Natural killer cell (primary cell): ENCODE measurements around the gene COL25A1. TPM values are rescaled to one million over a fixed set of nuclear protein-coding genes. Genes with fewer than 3 reads are reported as not detected.

Experiments
- ATAC-seq, 3 donors: fragments of 150-1000 bp in 2 of 3; fragments of 200-7000 bp in 1 of 3; cut with Tn5 transposase; 1 replicate in 1 of 3; 2 replicates in 2 of 3; pipeline ENCODE4 v1.10.0; 2021; ENCODE audit warnings: mild to moderate bottlenecking in 2 of 3, moderate library complexity in 2 of 3
- DNase-seq, 2 donors: peaks; one replicate each; pipeline versions ENCODE4 v3.0.0 to v3.0.0-alpha.2; 2013 to 2021; ENCODE audit warnings: mixed read lengths in 1 of 2
- H3K27ac ChIP-seq: one replicate; pipeline ENCODE4 v1.5.1; 2013; ENCODE audit warnings: mild to moderate bottlenecking, low read length
- H3K27me3 ChIP-seq: one replicate; pipeline ENCODE4 v1.6.1; 2013; ENCODE audit warnings: low read length; ENCODE audit not compliant: control insufficient read depth, insufficient read depth
- H3K36me3 ChIP-seq: one replicate; pipeline ENCODE4 v1.6.1; 2013; ENCODE audit warnings: low read length; ENCODE audit not compliant: control insufficient read depth, insufficient read depth
- H3K4me1 ChIP-seq: one replicate; pipeline ENCODE4 v1.6.1; 2013; ENCODE audit warnings: low read length; ENCODE audit not compliant: control insufficient read depth, insufficient read depth
- H3K4me3 ChIP-seq: one replicate; pipeline ENCODE4 v1.5.1; 2013; ENCODE audit warnings: low read length
- H3K9me3 ChIP-seq: one replicate; pipeline ENCODE4 v1.6.1; 2013; ENCODE audit warnings: low read length; ENCODE audit not compliant: control insufficient read depth, insufficient read depth
- H3K27ac Mint-ChIP-seq, 2 donors: one replicate each; pipeline ENCODE4 v1.8.0; 2022; ENCODE audit warnings: mild to moderate bottlenecking in 2 of 2, mixed read lengths in 2 of 2, moderate library complexity in 1 of 2
- H3K27me3 Mint-ChIP-seq, 2 donors: one replicate each; pipeline ENCODE4 v1.8.0; 2022; ENCODE audit warnings: low read depth in 2 of 2, mixed read lengths in 2 of 2
- H3K36me3 Mint-ChIP-seq: one replicate; pipeline ENCODE4 v1.8.0; 2022; ENCODE audit warnings: mixed read lengths
- H3K4me1 Mint-ChIP-seq, 2 donors: one replicate each; pipeline ENCODE4 v1.8.0; 2022; ENCODE audit warnings: mixed read lengths in 2 of 2
- H3K4me3 Mint-ChIP-seq: one replicate; pipeline ENCODE4 v1.8.0; 2022; ENCODE audit warnings: mild to moderate bottlenecking, moderate library complexity, mixed read lengths
- H3K9me3 Mint-ChIP-seq, 2 donors: one replicate each; pipeline ENCODE4 v1.8.0; 2022; ENCODE audit warnings: mixed read lengths in 2 of 2
- CTCF ChIP-seq: fragments of 200-600 bp; IDR thresholded peaks from one replicate; pipeline ENCODE4 v1.8.0; 2022; ENCODE audit warnings: antibody characterized with exemption
- WGBS: methylation state at CpG from one replicate; pipeline ENCODE4 v1.1.7; 2013; ENCODE audit warnings: missing lambda C conversion rate; ENCODE audit not compliant: insufficient coverage; 5-methylcytosine and 5-hydroxymethylcytosine counted together
- intact Hi-C: fragments of 100-400 bp; cut with micrococcal nuclease; formaldehyde crosslinking; loops from one replicate; pipeline ENCODE4 v1.14.2; 2022
- total RNA-seq, 4 donors: library from RNA; stranded (reverse); fragments of 120-200 nt in 1 of 4; gene quantifications; one replicate each; pipeline versions ENCODE4 v1.2.3 to v1.2.4, GENCODE V29; 2013 to 2022

COL25A1 gene
- total RNA-seq, 3 donors from 2014 or later (not counting 1 experiment from before 2014, with no cell fraction given): 0.08 TPM; not detected in 2

- no peak overlapping the region for H3K27ac Mint-ChIP-seq
These were observed 260.7 kb downstream of the COL25A1 start for GRCh38 chr4:109041463-109042360.

GRCh38 chr4:109040441-109040840 lies 262.0 kb downstream of the COL25A1 start:
- Histone ChIP-seq H3K4me1 (no peaks in the 10 kb centered on the region), H3K4me3 (no peak overlapping the region), H3K27ac (no peak overlapping the region), H3K36me3 (no peaks in the 10 kb centered on the region), H3K27me3 (no peaks in the 10 kb centered on the region), H3K9me3 (no peaks in the 10 kb centered on the region)
- no peaks in the 10 kb centered on the region for H3K27me3 Mint-ChIP-seq
- H3K4me3 Mint-ChIP-seq: no peak overlapping the region
- TF ChIP-seq CTCF: no peak
- no peak overlapping the region for H3K27ac Mint-ChIP-seq
- peaks cover 3 to 4% of the 10 kb centered on the region in 2 donors for H3K9me3 Mint-ChIP-seq
- no peak for ATAC-seq
- H3K4me1 Mint-ChIP-seq: no peaks in the 10 kb centered on the region
- WGBS: 91% methylated on average over 4 of the region's 5 CpGs
- no peak for DNase-seq
- intact Hi-C loops: no loop called here
- no peaks in the 10 kb centered on the region for H3K36me3 Mint-ChIP-seq

More at GRCh38 chr4:109041463-109042360, 260.7 kb downstream of the COL25A1 start:
- Histone ChIP-seq H3K4me3 (no peak overlapping the region), H3K4me1 (no peaks in the 10 kb centered on the region), H3K36me3 (no peaks in the 10 kb centered on the region), H3K27me3 (no peaks in the 10 kb centered on the region), H3K9me3 (no peaks in the 10 kb centered on the region), H3K27ac (no peak overlapping the region)
- ATAC-seq (no peak), DNase-seq (no peak)
- H3K4me3 Mint-ChIP-seq: no peak overlapping the region
- H3K9me3 Mint-ChIP-seq: peaks cover 3 to 4% of the 10 kb centered on the region in 2 donors
- 52% methylated on average over 2 of the region's 3 CpGs for WGBS
- H3K27me3 Mint-ChIP-seq: no peaks in the 10 kb centered on the region
- H3K4me1 Mint-ChIP-seq: no peaks in the 10 kb centered on the region
- no peak for TF ChIP-seq CTCF
- intact Hi-C loops: no loop called here
- H3K36me3 Mint-ChIP-seq: no peaks in the 10 kb centered on the region

- WGBS: 33% methylated on average over 1 of the region's 2 CpGs
- no peak overlapping the region for H3K4me3 ChIP-seq
- intact Hi-C loops: no loop called here
- no peak for DNase-seq
- Mint-ChIP-seq H3K4me3 (no peak overlapping the region), H3K36me3 (no peaks in the 10 kb centered on the region), H3K9me3 (peaks cover 3 to 4% of the 10 kb centered on the region in 2 donors), H3K4me1 (no peaks in the 10 kb centered on the region), H3K27me3 (no peaks in the 10 kb centered on the region), H3K27ac (no peak overlapping the region)
- no peaks in the 10 kb centered on the region for H3K4me1 ChIP-seq
- TF ChIP-seq CTCF: no peak
- no peaks in the 10 kb centered on the region for H3K36me3 ChIP-seq
- H3K27me3 ChIP-seq: no peaks in the 10 kb centered on the region
- ATAC-seq: no peak
- H3K27ac ChIP-seq: no peak overlapping the region
- no peaks in the 10 kb centered on the region for H3K9me3 ChIP-seq
These were observed 265.4 kb downstream of the COL25A1 start for GRCh38 chr4:109037026-109037425.
